Measurements from ENCODE around the gene ZNF648.
"Not testable (repeated sequence)": the region's sequence is repeated elsewhere in the genome, so short reads cannot be mapped to it uniquely, and the experiment has no call there.

ZNF648 gene

GRCh38 chr1:182101415-182102042 lies 40.0 kb upstream of the ZNF648 start:
- TF ChIP-seq, protein P1, sequence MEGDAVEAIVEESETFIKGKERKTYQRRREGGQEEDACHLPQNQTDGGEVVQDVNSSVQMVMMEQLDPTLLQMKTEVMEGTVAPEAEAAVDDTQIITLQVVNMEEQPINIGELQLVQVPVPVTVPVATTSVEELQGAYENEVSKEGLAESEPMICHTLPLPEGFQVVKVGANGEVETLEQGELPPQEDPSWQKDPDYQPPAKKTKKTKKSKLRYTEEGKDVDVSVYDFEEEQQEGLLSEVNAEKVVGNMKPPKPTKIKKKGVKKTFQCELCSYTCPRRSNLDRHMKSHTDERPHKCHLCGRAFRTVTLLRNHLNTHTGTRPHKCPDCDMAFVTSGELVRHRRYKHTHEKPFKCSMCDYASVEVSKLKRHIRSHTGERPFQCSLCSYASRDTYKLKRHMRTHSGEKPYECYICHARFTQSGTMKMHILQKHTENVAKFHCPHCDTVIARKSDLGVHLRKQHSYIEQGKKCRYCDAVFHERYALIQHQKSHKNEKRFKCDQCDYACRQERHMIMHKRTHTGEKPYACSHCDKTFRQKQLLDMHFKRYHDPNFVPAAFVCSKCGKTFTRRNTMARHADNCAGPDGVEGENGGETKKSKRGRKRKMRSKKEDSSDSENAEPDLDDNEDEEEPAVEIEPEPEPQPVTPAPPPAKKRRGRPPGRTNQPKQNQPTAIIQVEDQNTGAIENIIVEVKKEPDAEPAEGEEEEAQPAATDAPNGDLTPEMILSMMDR (IDR thresholded peaks at IDR 0.05): no peak
- Histone ChIP-seq H3K27ac (no peak overlapping the region), H3K27me3 (no peaks in the 10 kb centered on the region), H3K4me1 (no peaks in the 10 kb centered on the region), H3K36me3 (no peaks in the 10 kb centered on the region), H3K9me3 (peaks cover 0 to 3% (median 0%) of the 10 kb centered on the region in 3 donors), H3K4me3 (no peak overlapping the region)
- DNase-seq: no peak
- intact Hi-C loops (cut with DNase I; ENCODE audit: low total_unique reads): no loop called here

- H3K36me3 ChIP-seq: no peaks in the 10 kb centered on the region
- intact Hi-C loops (cut with DNase I; ENCODE audit: low total_unique reads): no loop called here
- peaks cover 0 to 3% (median 0%) of the 10 kb centered on the region in 3 donors for H3K9me3 ChIP-seq
- H3K4me1 ChIP-seq: no peaks in the 10 kb centered on the region
- H3K27me3 ChIP-seq: no peaks in the 10 kb centered on the region
- H3K27ac ChIP-seq: no peak overlapping the region
- H3K4me3 ChIP-seq: no peak overlapping the region
- TF ChIP-seq, protein P1 (IDR thresholded peaks at IDR 0.05): no peak
- DNase-seq: no peak
Measured at GRCh38 chr1:182098301-182098700, 36.8 kb upstream of the ZNF648 start.

DNA sequence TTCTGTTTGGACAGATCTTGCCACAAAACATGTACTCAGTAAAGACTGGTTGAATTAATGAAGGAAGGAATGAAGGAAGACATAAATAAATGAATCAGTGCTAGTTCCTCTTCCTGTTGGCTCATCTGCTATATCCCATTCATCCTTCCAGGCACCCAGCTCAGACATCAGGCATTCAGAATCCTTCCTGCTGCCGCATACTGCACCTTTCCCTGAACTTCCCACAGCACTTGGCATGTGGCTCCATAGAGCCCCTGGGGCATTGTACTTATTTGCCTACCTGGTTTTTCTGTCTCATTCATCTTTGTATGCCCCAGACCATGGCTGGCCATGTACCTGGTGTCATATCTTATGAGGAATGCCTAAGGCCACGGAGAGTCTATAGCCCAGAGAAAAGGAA lies 34.4 kb upstream of the ZNF648 start:
- H3K9me3 ChIP-seq: peaks cover 0 to 3% (median 0%) of the 10 kb centered on the region in 3 donors
- no peaks in the 10 kb centered on the region for H3K27me3 ChIP-seq
- DNase-seq: no peak
- H3K36me3 ChIP-seq: no peaks in the 10 kb centered on the region
- no peak overlapping the region for H3K27ac ChIP-seq
- no peaks in the 10 kb centered on the region for H3K4me1 ChIP-seq
- no peak overlapping the region for H3K4me3 ChIP-seq
- intact Hi-C loops (cut with DNase I; ENCODE audit: low total_unique reads): no loop called here
- TF ChIP-seq, protein P1 (IDR thresholded peaks at IDR 0.05): no peak

- H3K4me3 ChIP-seq; intact Hi-C loops (cut with DNase I; ENCODE audit: low total_unique reads); H3K27me3 ChIP-seq; H3K36me3 ChIP-seq; H3K27ac ChIP-seq; H3K4me1 ChIP-seq; DNase-seq; H3K9me3 ChIP-seq: not testable (repeated sequence)
Measured at GRCh38 chr1:182094514-182095005, 33.0 kb upstream of the ZNF648 start.

DNA sequence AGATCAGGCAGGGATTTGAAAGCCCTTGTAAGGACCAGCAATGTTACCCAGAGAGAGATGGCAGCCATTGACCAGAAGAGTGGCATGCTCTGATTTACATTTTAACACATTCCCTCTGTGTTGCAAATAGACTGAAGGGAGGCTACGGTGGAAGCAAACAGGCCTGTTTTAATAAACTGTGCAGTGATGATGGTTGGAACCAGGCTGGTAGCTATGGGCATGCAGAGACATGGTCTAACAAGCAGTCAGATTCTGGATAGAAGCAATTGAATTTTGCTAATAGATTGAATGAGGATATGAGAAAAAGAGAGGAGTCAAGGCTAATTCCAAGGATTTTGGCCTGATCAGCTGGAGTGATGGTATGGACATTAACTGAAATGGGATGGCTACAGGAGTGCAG lies 32.3 kb upstream of the ZNF648 start:
- Histone ChIP-seq H3K9me3 (no peaks in the 10 kb centered on the region), H3K27ac (no peak overlapping the region), H3K27me3 (no peaks in the 10 kb centered on the region), H3K4me1 (no peaks in the 10 kb centered on the region), H3K4me3 (no peak overlapping the region), H3K36me3 (no peaks in the 10 kb centered on the region)
- DNase-seq: no peak
- intact Hi-C loops (cut with DNase I; ENCODE audit: low total_unique reads): no loop called here
- TF ChIP-seq, protein P1 (IDR thresholded peaks at IDR 0.05): no peak

DNA sequence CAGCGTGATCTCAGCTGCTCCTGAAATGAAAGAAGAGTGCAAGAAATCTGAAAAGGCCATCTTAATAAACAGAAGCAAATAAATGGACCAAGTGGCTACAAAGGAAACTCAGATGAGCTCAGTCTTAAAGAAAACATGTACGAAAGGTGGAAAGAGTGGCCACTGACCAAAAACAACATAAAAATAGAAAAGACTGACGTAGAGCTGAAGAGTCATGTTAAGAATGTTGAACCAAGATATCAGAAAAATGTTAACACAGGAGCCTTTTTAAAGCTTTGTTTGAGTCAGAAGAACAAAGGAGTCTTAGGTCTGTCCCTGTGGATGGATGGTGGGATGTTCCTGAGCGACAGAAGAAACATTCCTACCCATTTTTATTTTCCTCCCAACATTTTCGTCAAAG lies 30.8 kb upstream of the ZNF648 start:
- H3K27ac ChIP-seq: no peak overlapping the region
- no peaks in the 10 kb centered on the region for H3K27me3 ChIP-seq
- TF ChIP-seq, protein P1 (IDR thresholded peaks at IDR 0.05): no peak
- H3K9me3 ChIP-seq: no peaks in the 10 kb centered on the region
- no peaks in the 10 kb centered on the region for H3K36me3 ChIP-seq
- no peak for DNase-seq
- H3K4me1 ChIP-seq: no peaks in the 10 kb centered on the region
- no peak overlapping the region for H3K4me3 ChIP-seq
- intact Hi-C loops (cut with DNase I; ENCODE audit: low total_unique reads): no loop called here

Measured in tibial artery (tissue), 4 donors.